ENCODE results near the gene ZRANB3.

- TF ChIP-seq EZH2 (IDR thresholded peaks at IDR 0.05; ENCODE audit: insufficient read depth, low read length): no peak
- TF ChIP-seq, protein P1, sequence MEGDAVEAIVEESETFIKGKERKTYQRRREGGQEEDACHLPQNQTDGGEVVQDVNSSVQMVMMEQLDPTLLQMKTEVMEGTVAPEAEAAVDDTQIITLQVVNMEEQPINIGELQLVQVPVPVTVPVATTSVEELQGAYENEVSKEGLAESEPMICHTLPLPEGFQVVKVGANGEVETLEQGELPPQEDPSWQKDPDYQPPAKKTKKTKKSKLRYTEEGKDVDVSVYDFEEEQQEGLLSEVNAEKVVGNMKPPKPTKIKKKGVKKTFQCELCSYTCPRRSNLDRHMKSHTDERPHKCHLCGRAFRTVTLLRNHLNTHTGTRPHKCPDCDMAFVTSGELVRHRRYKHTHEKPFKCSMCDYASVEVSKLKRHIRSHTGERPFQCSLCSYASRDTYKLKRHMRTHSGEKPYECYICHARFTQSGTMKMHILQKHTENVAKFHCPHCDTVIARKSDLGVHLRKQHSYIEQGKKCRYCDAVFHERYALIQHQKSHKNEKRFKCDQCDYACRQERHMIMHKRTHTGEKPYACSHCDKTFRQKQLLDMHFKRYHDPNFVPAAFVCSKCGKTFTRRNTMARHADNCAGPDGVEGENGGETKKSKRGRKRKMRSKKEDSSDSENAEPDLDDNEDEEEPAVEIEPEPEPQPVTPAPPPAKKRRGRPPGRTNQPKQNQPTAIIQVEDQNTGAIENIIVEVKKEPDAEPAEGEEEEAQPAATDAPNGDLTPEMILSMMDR (IDR thresholded peaks at IDR 0.05; ENCODE audit: insufficient read depth, low read depth, low read length): no peak
These were observed 433.3 kb downstream of the ZRANB3 start for GRCh38 chr2:135097532-135098231.
